GM23338 (cell line): ENCODE results near the gene SLC48A1. TPM values are rescaled to one million over a fixed set of nuclear protein-coding genes. Genes with fewer than 3 reads are reported as not detected.

Experiments
- ATAC-seq: fragments of 200-7000 bp; cut with Tn5 transposase; 3 replicates; pipeline ENCODE4 v1.9.1; 2020
- DNase-seq: peaks from one replicate; pipeline ENCODE4 v3.0.0-alpha.2; 2015; ENCODE audit warnings: low spot score
- H2AFZ ChIP-seq: fragments of 200-600 bp; sonication (generic); 2 replicates; pipeline ENCODE4 v1.8.0; 2016; ENCODE audit warnings: antibody characterized with exemption, mild to moderate bottlenecking, moderate library complexity
- H3F3A ChIP-seq: fragments of 200-600 bp; sonication (generic); replicated peaks from 2 replicates; pipeline ENCODE4 v1.8.0; 2017; ENCODE audit warnings: antibody characterized with exemption, mixed run types, low read depth
- H3K27ac ChIP-seq: fragments of 200-600 bp; sonication (generic); 2 replicates; pipeline ENCODE4 v1.6.1; 2016; ENCODE audit warnings: low read depth
- H3K27me3 ChIP-seq: fragments of 200-600 bp; sonication (generic); 2 replicates; pipeline ENCODE4 v1.8.0; 2016; ENCODE audit warnings: mild to moderate bottlenecking, mixed run types, moderate library complexity; ENCODE audit not compliant: insufficient read depth
- H3K36me3 ChIP-seq: fragments of 200-600 bp; sonication (generic); 2 replicates; pipeline ENCODE4 v1.8.0; 2016; ENCODE audit warnings: mild to moderate bottlenecking; ENCODE audit not compliant: insufficient read depth
- H3K4me1 ChIP-seq: fragments of 200-600 bp; sonication (generic); 2 replicates; pipeline ENCODE4 v1.8.0; 2016; ENCODE audit warnings: mild to moderate bottlenecking, moderate library complexity; ENCODE audit not compliant: insufficient read depth
- H3K4me2 ChIP-seq: fragments of 200-600 bp; sonication (generic); 2 replicates; pipeline ENCODE4 v1.7.1; 2017; ENCODE audit warnings: mixed run types
- H3K4me3 ChIP-seq: fragments of 200-600 bp; sonication (generic); 2 replicates; pipeline ENCODE4 v1.6.1; 2016; ENCODE audit warnings: mixed run types
- H3K79me2 ChIP-seq: fragments of 200-600 bp; sonication (generic); replicated peaks from 2 replicates; pipeline ENCODE4 v1.8.0; 2017; ENCODE audit warnings: mild to moderate bottlenecking; ENCODE audit not compliant: insufficient read depth
- H3K9me2 ChIP-seq: fragments of 200-600 bp; sonication (generic); 2 replicates; pipeline ENCODE4 v1.8.0; 2017; ENCODE audit not compliant: insufficient read depth
- H4K20me1 ChIP-seq: fragments of 200-600 bp; sonication (generic); replicated peaks from 2 replicates; pipeline ENCODE4 v1.8.0; 2017; ENCODE audit warnings: mild to moderate bottlenecking; ENCODE audit not compliant: insufficient read depth
- H3K27ac Mint-ChIP-seq: 2 replicates; pipeline ENCODE4 v1.8.0; 2020; ENCODE audit warnings: inconsistent platforms, mild to moderate bottlenecking, moderate library complexity, mixed read lengths
- H3K27me3 Mint-ChIP-seq: 3 replicates; pipeline ENCODE4 v1.8.0; 2022; ENCODE audit warnings: low read depth, mild to moderate bottlenecking, moderate library complexity, mixed read lengths, inconsistent platforms; ENCODE audit not compliant: insufficient read depth, poor library complexity
- H3K36me3 Mint-ChIP-seq: 3 replicates; pipeline ENCODE4 v1.8.0; 2021; ENCODE audit warnings: low read depth, mild to moderate bottlenecking, inconsistent platforms, moderate library complexity, mixed read lengths
- H3K4me1 Mint-ChIP-seq: 3 replicates; pipeline ENCODE4 v1.8.0; 2020; ENCODE audit warnings: mild to moderate bottlenecking, inconsistent platforms, mixed read lengths
- H3K4me3 Mint-ChIP-seq: 3 replicates; pipeline ENCODE4 v1.8.0; 2021; ENCODE audit warnings: moderate library complexity, mild to moderate bottlenecking, inconsistent platforms, mixed read lengths
- H3K9me3 Mint-ChIP-seq: 3 replicates; pipeline ENCODE4 v1.8.0; 2020; ENCODE audit warnings: moderate library complexity, mild to moderate bottlenecking, inconsistent platforms, mixed read lengths
- CREB1 ChIP-seq: fragments of 250-450 bp; sonication (Bioruptor Pico); IDR thresholded peaks from 2 replicates; pipeline ENCODE4 v1.5.0; 2020; ENCODE audit warnings: low read depth, mild to moderate bottlenecking, moderate library complexity
- EZH2 ChIP-seq: fragments of 200-600 bp; sonication (generic); IDR thresholded peaks from one replicate; pipeline ENCODE4 v1.8.0; 2017; ENCODE audit warnings: antibody characterized with exemption, mild to moderate bottlenecking, low read depth; ENCODE audit not compliant: unreplicated experiment
- EZH2phosphoT487 ChIP-seq: fragments of 200-600 bp; sonication (generic); IDR thresholded peaks from one replicate; pipeline ENCODE4 v1.8.1; 2018; ENCODE audit warnings: antibody characterized with exemption; ENCODE audit not compliant: unreplicated experiment
- JUNB ChIP-seq: IDR thresholded peaks from one replicate; pipeline ENCODE4 v1.6.1; 2016; ENCODE audit warnings: antibody characterized with exemption; ENCODE audit not compliant: unreplicated experiment
- NANOG ChIP-seq: IDR thresholded peaks from 2 replicates; pipeline ENCODE4 v1.6.1; 2016; ENCODE audit warnings: antibody characterized with exemption, borderline replicate concordance
- POLR2AphosphoS5 ChIP-seq: IDR thresholded peaks from 2 replicates; pipeline ENCODE4 v1.6.1; 2016; ENCODE audit warnings: antibody characterized with exemption, low read depth
- STAT1 ChIP-seq: IDR thresholded peaks from one replicate; pipeline ENCODE4 v1.6.1; 2016; ENCODE audit warnings: antibody characterized with exemption; ENCODE audit not compliant: unreplicated experiment
- ZNF331 ChIP-seq: fragments of 250-450 bp; sonication (Bioruptor Pico); IDR thresholded peaks from 2 replicates; pipeline ENCODE4 v1.5.0; 2020; ENCODE audit warnings: low read depth, mild to moderate bottlenecking, moderate library complexity
- polyA plus RNA-seq: library from polyadenylated mRNA; unstranded; fragments of >200 nt; fragmentation: Nextera tagmentation; extraction: Ambion mirVana; gene quantifications from 2 replicates; pipeline ENCODE4 v1.2.1, GENCODE V29; 2016
- total RNA-seq: library from RNA; depleted of rRNA; stranded (reverse); fragments of >200 nt; shearing (Covaris generic); gene quantifications from 2 replicates; pipeline ENCODE4 v1.2.3, GENCODE V29; 2014
- TF ChIP-seq, protein P1 (sequence below): fragments of 250-450 bp; sonication (Bioruptor Pico); IDR thresholded peaks from 2 replicates; pipeline ENCODE4 v1.5.0; 2020; ENCODE audit warnings: mild to moderate bottlenecking, moderate library complexity
- TF ChIP-seq, protein P2 (sequence below): IDR thresholded peaks from 2 replicates; pipeline ENCODE4 v1.6.1; 2016; ENCODE audit warnings: antibody characterized with exemption

Gene SLC48A1
- total and polyA plus RNA-seq, 2 experiments from 2014 or later = 5.8 to 9.0 TPM

DNA sequence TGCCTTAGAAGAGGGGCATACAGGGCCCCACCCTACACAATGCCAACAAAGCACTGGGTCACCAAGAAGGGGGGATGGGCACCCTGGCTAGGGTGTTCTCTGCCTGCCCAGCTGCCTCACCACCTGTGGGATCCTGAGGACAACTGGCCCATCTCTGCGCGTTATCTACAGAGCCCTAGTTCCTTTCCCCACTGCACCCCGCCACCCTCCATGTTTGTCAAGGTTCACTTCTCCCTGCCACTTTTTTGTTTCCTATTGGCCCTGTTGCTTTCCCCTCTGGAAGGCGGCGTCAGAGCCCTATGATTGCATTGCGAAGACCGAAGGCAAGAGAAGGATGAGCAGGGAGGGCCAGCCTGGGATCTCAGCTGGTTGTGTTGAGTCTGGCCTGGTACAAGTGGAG lies 1.6 kb downstream of the SLC48A1 start:
- H3K4me2 ChIP-seq = no peak overlapping the region
- ATAC-seq = no peak

DNA sequence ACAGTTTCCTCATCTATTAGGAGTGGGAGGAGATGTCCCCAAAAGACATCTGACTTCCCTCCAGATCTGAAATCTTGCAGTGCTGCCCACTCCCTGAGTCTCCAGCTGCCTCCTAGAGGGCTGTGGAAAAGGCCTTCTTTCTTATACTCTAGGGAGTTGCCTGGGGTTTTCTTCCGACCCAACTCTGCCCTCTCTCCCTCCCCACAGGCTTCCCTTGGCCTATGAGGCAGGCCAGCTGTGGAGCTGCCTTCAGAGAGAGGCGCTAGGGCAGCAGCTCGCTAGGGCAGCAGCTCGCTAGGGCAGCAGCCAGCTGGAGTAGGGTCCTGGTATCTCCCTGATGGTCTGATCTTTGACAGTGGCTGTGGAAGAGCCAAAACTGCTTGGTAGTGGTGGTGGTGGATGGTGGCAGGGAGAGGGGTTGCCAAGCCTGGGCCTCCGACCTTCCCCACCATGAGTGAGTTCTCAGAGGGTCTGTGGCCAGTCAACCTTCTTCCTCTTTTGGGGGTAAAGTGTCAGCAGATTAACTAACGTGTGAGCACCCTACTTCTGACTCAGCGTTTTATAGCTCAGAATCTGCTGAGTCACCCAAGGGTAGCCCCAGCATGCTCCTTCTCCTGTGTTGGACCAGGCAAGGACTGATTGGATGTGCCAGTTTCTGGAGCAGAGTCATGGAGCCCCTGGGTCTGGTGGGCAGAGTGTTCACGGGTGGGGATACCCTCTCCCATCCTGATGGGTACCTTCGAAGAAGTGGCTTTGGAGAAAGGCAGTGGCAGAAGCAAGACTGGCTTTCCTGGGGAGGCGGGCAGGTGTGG lies 2.3 kb downstream of the SLC48A1 start:
- H3K36me3 Mint-ChIP-seq = no peaks in the 10 kb centered on the region
- Histone ChIP-seq H3K4me2 (no peak overlapping the region), H3F3A (peaks cover 15% of the 10 kb centered on the region), H3K27me3 (peaks cover 17% of the 10 kb centered on the region), H3K4me1 (peaks cover 37% of the 10 kb centered on the region), H3K9me2 (no peaks in the 10 kb centered on the region), H3K4me3 (no peak overlapping the region), H2AFZ (no peak overlapping the region), H3K27ac (no peak overlapping the region), H3K36me3 (no peaks in the 10 kb centered on the region), H4K20me1 (peaks cover 2% of the 10 kb centered on the region; the same call in 1 of the 2 replicates), H3K79me2 (no peaks in the 10 kb centered on the region)
- TF ChIP-seq ZNF331 (CRISPR knock-in tag) = no peak
- no peak for TF ChIP-seq NANOG
- no peak for TF ChIP-seq JUNB
- no peak for TF ChIP-seq POLR2AphosphoS5
- TF ChIP-seq, protein P1, sequence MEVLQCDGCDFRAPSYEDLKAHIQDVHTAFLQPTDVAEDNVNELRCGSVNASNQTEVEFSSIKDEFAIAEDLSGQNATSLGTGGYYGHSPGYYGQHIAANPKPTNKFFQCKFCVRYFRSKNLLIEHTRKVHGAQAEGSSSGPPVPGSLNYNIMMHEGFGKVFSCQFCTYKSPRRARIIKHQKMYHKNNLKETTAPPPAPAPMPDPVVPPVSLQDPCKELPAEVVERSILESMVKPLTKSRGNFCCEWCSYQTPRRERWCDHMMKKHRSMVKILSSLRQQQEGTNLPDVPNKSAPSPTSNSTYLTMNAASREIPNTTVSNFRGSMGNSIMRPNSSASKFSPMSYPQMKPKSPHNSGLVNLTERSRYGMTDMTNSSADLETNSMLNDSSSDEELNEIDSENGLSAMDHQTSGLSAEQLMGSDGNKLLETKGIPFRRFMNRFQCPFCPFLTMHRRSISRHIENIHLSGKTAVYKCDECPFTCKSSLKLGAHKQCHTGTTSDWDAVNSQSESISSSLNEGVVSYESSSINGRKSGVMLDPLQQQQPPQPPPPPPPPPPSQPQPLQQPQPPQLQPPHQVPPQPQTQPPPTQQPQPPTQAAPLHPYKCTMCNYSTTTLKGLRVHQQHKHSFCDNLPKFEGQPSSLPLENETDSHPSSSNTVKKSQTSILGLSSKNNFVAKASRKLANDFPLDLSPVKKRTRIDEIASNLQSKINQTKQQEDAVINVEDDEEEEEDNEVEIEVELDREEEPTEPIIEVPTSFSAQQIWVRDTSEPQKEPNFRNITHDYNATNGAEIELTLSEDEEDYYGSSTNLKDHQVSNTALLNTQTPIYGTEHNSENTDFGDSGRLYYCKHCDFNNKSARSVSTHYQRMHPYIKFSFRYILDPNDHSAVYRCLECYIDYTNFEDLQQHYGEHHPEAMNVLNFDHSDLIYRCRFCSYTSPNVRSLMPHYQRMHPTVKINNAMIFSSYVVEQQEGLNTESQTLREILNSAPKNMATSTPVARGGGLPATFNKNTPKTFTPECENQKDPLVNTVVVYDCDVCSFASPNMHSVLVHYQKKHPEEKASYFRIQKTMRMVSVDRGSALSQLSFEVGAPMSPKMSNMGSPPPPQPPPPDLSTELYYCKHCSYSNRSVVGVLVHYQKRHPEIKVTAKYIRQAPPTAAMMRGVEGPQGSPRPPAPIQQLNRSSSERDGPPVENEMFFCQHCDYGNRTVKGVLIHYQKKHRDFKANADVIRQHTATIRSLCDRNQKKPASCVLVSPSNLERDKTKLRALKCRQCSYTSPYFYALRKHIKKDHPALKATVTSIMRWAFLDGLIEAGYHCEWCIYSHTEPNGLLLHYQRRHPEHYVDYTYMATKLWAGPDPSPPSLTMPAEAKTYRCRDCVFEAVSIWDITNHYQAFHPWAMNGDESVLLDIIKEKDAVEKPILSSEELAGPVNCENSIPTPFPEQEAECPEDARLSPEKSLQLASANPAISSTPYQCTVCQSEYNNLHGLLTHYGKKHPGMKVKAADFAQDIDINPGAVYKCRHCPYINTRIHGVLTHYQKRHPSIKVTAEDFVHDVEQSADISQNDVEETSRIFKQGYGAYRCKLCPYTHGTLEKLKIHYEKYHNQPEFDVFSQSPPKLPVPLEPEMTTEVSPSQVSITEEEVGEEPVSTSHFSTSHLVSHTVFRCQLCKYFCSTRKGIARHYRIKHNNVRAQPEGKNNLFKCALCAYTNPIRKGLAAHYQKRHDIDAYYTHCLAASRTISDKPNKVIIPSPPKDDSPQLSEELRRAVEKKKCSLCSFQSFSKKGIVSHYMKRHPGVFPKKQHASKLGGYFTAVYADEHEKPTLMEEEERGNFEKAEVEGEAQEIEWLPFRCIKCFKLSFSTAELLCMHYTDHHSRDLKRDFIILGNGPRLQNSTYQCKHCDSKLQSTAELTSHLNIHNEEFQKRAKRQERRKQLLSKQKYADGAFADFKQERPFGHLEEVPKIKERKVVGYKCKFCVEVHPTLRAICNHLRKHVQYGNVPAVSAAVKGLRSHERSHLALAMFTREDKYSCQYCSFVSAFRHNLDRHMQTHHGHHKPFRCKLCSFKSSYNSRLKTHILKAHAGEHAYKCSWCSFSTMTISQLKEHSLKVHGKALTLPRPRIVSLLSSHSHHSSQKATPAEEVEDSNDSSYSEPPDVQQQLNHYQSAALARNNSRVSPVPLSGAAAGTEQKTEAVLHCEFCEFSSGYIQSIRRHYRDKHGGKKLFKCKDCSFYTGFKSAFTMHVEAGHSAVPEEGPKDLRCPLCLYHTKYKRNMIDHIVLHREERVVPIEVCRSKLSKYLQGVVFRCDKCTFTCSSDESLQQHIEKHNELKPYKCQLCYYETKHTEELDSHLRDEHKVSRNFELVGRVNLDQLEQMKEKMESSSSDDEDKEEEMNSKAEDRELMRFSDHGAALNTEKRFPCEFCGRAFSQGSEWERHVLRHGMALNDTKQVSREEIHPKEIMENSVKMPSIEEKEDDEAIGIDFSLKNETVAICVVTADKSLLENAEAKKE = no peak
- TF ChIP-seq EZH2phosphoT487 = no peak
- TF ChIP-seq EZH2 = no peak
- TF ChIP-seq STAT1 = no peak
- TF ChIP-seq, protein P2, sequence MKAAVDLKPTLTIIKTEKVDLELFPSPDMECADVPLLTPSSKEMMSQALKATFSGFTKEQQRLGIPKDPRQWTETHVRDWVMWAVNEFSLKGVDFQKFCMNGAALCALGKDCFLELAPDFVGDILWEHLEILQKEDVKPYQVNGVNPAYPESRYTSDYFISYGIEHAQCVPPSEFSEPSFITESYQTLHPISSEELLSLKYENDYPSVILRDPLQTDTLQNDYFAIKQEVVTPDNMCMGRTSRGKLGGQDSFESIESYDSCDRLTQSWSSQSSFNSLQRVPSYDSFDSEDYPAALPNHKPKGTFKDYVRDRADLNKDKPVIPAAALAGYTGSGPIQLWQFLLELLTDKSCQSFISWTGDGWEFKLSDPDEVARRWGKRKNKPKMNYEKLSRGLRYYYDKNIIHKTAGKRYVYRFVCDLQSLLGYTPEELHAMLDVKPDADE = no peak
- peaks cover 26% of the 10 kb centered on the region for H3K27me3 Mint-ChIP-seq
- ATAC-seq = no peak
- peak overlapping the region; percentile 59 for H3K27ac Mint-ChIP-seq
- no peak for DNase-seq
- no peaks in the 10 kb centered on the region for H3K9me3 Mint-ChIP-seq
- peak overlapping the region; percentile 90; the same call in 2 of the 3 replicates for H3K4me3 Mint-ChIP-seq
- peaks cover 52% of the 10 kb centered on the region for H3K4me1 Mint-ChIP-seq

More for the DNA sequence above, 1.6 kb downstream of the SLC48A1 start:
- TF ChIP-seq EZH2 (no peak), STAT1 (no peak), CREB1 (no peak), POLR2AphosphoS5 (no peak), NANOG (no peak)
- H3K27ac ChIP-seq = no peak overlapping the region
- no peaks in the 10 kb centered on the region for H3K36me3 ChIP-seq
- DNase-seq = no peak
- Mint-ChIP-seq H3K4me1 (peaks cover 48% of the 10 kb centered on the region), H3K27ac (no peak overlapping the region), H3K4me3 (peak overlapping the region; percentile 90), H3K9me3 (no peaks in the 10 kb centered on the region), H3K36me3 (no peaks in the 10 kb centered on the region), H3K27me3 (peaks cover 20% of the 10 kb centered on the region)
- H3K27me3 ChIP-seq = peaks cover 17% of the 10 kb centered on the region
- no peaks in the 10 kb centered on the region for H3K79me2 ChIP-seq
- H2AFZ ChIP-seq = no peak overlapping the region
- no peaks in the 10 kb centered on the region for H3K9me2 ChIP-seq
- no peak overlapping the region for H3K4me3 ChIP-seq
- H3K4me1 ChIP-seq = peaks cover 37% of the 10 kb centered on the region
- no peaks in the 10 kb centered on the region for H4K20me1 ChIP-seq
- peaks cover 15% of the 10 kb centered on the region for H3F3A ChIP-seq
